ENCODE measurements around the gene TRPM2. TPM values are rescaled to one million over a fixed set of nuclear protein-coding genes. Genes with fewer than 3 reads are reported as not detected.

TRPM2 gene
- total and polyA plus RNA-seq, 2 of the 13 experiments (the other 11 are each of a cell fraction or from before 2014, with no cell fraction given), result 0.07 to 0.20 TPM

- TF ChIP-seq, protein P1, sequence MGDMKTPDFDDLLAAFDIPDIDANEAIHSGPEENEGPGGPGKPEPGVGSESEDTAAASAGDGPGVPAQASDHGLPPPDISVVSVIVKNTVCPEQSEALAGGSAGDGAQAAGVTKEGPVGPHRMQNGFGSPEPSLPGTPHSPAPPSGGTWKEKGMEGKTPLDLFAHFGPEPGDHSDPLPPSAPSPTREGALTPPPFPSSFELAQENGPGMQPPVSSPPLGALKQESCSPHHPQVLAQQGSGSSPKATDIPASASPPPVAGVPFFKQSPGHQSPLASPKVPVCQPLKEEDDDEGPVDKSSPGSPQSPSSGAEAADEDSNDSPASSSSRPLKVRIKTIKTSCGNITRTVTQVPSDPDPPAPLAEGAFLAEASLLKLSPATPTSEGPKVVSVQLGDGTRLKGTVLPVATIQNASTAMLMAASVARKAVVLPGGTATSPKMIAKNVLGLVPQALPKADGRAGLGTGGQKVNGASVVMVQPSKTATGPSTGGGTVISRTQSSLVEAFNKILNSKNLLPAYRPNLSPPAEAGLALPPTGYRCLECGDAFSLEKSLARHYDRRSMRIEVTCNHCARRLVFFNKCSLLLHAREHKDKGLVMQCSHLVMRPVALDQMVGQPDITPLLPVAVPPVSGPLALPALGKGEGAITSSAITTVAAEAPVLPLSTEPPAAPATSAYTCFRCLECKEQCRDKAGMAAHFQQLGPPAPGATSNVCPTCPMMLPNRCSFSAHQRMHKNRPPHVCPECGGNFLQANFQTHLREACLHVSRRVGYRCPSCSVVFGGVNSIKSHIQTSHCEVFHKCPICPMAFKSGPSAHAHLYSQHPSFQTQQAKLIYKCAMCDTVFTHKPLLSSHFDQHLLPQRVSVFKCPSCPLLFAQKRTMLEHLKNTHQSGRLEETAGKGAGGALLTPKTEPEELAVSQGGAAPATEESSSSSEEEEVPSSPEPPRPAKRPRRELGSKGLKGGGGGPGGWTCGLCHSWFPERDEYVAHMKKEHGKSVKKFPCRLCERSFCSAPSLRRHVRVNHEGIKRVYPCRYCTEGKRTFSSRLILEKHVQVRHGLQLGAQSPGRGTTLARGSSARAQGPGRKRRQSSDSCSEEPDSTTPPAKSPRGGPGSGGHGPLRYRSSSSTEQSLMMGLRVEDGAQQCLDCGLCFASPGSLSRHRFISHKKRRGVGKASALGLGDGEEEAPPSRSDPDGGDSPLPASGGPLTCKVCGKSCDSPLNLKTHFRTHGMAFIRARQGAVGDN (CRISPR knock-in tag; IDR thresholded peaks at IDR 0.05), result peak; percentile 14; the same call in 1 of the 2 replicates
- no peak for TF ChIP-seq ZNF552 (CRISPR knock-in tag; IDR thresholded peaks at IDR 0.05; ENCODE audit: borderline replicate concordance)
These were observed 42.6 kb upstream of the TRPM2 start (continued) for GRCh38 chr21:44310628-44311507.

- no peaks in the 10 kb centered on the region for H3K9me3 ChIP-seq (ENCODE audit: low read length)
- BruUV-seq (replicated peaks), result no TSS peak
- no peak overlapping the region for H3K4me2 ChIP-seq (ENCODE audit: low read depth, low read length)
- no peak overlapping the region for H3K27ac ChIP-seq (ENCODE audit: extremely low read length, insufficient read depth, low read length)
- ChIA-PET CTCF (ENCODE audit: low intra/inter-chr PET ratio, low total read pairs) (no interaction called here), POLR2A (no interaction called here)
- no peaks in the 10 kb centered on the region for H3K4me1 ChIP-seq (ENCODE audit: insufficient read depth, low read length)
- H3K9ac ChIP-seq (ENCODE audit: insufficient read depth, low read depth, low read length), result no peak overlapping the region
- DNase-seq (ENCODE audit: low spot score), result no peak
- H3K27me3 ChIP-seq (ENCODE audit: control insufficient read depth in 1 of 2, insufficient read depth in 2 of 2, low read length in 2 of 2), result no peaks in the 10 kb centered on the region
- TF ChIP-seq RBFOX2 (IDR thresholded peaks at IDR 0.05; ENCODE audit: low read depth, low read length) (peak; percentile 46; the same call in 1 of the 2 replicates), IKZF4 (CRISPR knock-in tag; IDR thresholded peaks at IDR 0.05; ENCODE audit: borderline replicate concordance, low read depth, not compliant biosample characterization) (no peak)
- no peak overlapping the region for H2AFZ ChIP-seq (ENCODE audit: low read length)
- peaks cover 36 to 68% of the 10 kb centered on the region in 2 experiments; a peak in 4 of 5 replicates for H3K36me3 ChIP-seq (replicated peaks in 1 of 2; ENCODE audit: control insufficient read depth in 1 of 2, insufficient read depth in 2 of 2, low read length in 2 of 2)
- in situ Hi-C loops (cut with HindIII; ENCODE audit: extremely low pct_ligation_motif_present, low pct_unique_long_range_greater_than_20kb) (no loop called here), intact Hi-C loops (cut with micrococcal nuclease; ENCODE audit: unreplicated experiment) (no loop called here)
- no peaks in the 10 kb centered on the region for H3K79me2 ChIP-seq (ENCODE audit: insufficient read depth, low read length)
- no peak overlapping the region for H3K4me3 ChIP-seq (replicated peaks in 1 of 3; ENCODE audit: insufficient read depth in 1 of 3, low read depth in 2 of 3, low read length in 3 of 3)
- H4K20me1 ChIP-seq (ENCODE audit: insufficient read depth, low read length), result 0 out of 2 replicates have a peak, but pooled peaks cover 5% of the 10 kb centered on the region
- no peak for ATAC-seq
- no peak for FAIRE-seq
- 98% methylated on average over 16 of the region's 22 CpGs for WGBS (ENCODE audit: low lambda C conversion rate)
These were observed 41.3 kb upstream of the TRPM2 start for GRCh38 chr21:44312089-44312488.

Measured in HepG2 (cell line).